Keratinocyte (primary cell): ENCODE data around the gene UCMA.

Experiments used
- EZH2 ChIP-seq: IDR thresholded peaks from one replicate; pipeline ENCODE4 v1.6.1; 2012; ENCODE audit warnings: inconsistent platforms, mild to moderate bottlenecking, low read length, moderate library complexity
- TF ChIP-seq, protein P1 (sequence below), 3 experiments: IDR thresholded peaks in 1 of 3; conservative IDR thresholded peaks in 1 of 3; optimal IDR thresholded peaks in 1 of 3; 2 replicates in 2 of 3; 3 replicates in 1 of 3; pipeline versions ENCODE3 to v1.5.1; 2011; ENCODE audit warnings: low read length in 3 of 3, mild to moderate bottlenecking in 3 of 3, moderate library complexity in 2 of 3, control low read depth in 1 of 3, inconsistent platforms in 1 of 3; ENCODE audit not compliant: insufficient read depth in 2 of 3; ENCODE audit errors: extremely low read depth in 1 of 3

GRCh38 chr10:13206546-13207443 lies 27.4 kb downstream of the UCMA start:
- TF ChIP-seq, protein P1, sequence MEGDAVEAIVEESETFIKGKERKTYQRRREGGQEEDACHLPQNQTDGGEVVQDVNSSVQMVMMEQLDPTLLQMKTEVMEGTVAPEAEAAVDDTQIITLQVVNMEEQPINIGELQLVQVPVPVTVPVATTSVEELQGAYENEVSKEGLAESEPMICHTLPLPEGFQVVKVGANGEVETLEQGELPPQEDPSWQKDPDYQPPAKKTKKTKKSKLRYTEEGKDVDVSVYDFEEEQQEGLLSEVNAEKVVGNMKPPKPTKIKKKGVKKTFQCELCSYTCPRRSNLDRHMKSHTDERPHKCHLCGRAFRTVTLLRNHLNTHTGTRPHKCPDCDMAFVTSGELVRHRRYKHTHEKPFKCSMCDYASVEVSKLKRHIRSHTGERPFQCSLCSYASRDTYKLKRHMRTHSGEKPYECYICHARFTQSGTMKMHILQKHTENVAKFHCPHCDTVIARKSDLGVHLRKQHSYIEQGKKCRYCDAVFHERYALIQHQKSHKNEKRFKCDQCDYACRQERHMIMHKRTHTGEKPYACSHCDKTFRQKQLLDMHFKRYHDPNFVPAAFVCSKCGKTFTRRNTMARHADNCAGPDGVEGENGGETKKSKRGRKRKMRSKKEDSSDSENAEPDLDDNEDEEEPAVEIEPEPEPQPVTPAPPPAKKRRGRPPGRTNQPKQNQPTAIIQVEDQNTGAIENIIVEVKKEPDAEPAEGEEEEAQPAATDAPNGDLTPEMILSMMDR (optimal IDR thresholded peaks at IDR 0.05 in 1 of 3, IDR thresholded peaks at IDR 0.05 in 1 of 3, conservative IDR thresholded peaks at IDR 0.05 in 1 of 3; ENCODE audit: extremely low read depth in 1 of 3, insufficient read depth in 2 of 3, low read length in 3 of 3) = peak in 2 of 3 experiments; percentile 27 to 59
- no peak for TF ChIP-seq EZH2
